Measurements from ENCODE around the gene ANO2.

ANO2 gene

GRCh38 chr12:5864301-5864700 lies 80.8 kb downstream of the ANO2 start:
- Histone ChIP-seq H3K4me2 (ENCODE audit: low read length) (no peak overlapping the region), H4K20me1 (ENCODE audit: control insufficient read depth, insufficient read depth, low read depth, low read length) (no peaks in the 10 kb centered on the region), H3K9me3 (ENCODE audit: control insufficient read depth, insufficient read depth, low read length) (no peaks in the 10 kb centered on the region), H3K79me2 (ENCODE audit: control insufficient read depth, low read length) (no peaks in the 10 kb centered on the region), H3K9me2 (replicated peaks; ENCODE audit: control insufficient read depth, low read length) (no peaks in the 10 kb centered on the region), H3K4me1 (ENCODE audit: control insufficient read depth, low read length) (no peaks in the 10 kb centered on the region), H3K4me3 (ENCODE audit: low read length) (no peak overlapping the region), H3K27ac (ENCODE audit: low read depth, low read length) (no peak overlapping the region), H3K27me3 (ENCODE audit: control insufficient read depth, low read length) (no peaks in the 10 kb centered on the region), H3F3A (ENCODE audit: control insufficient read depth, insufficient read depth) (no peaks in the 10 kb centered on the region), H3K36me3 (ENCODE audit: control insufficient read depth, low read length) (no peaks in the 10 kb centered on the region)
- no peak for TF ChIP-seq CTCF (IDR thresholded peaks at IDR 0.05; ENCODE audit: low read depth, low read length, poor library complexity, severe bottlenecking)

- no peaks in the 10 kb centered on the region for H3F3A ChIP-seq (ENCODE audit: control insufficient read depth, insufficient read depth)
Observed at GRCh38 chr12:5861416-5861815, 83.6 kb downstream of the ANO2 start.

DNA sequence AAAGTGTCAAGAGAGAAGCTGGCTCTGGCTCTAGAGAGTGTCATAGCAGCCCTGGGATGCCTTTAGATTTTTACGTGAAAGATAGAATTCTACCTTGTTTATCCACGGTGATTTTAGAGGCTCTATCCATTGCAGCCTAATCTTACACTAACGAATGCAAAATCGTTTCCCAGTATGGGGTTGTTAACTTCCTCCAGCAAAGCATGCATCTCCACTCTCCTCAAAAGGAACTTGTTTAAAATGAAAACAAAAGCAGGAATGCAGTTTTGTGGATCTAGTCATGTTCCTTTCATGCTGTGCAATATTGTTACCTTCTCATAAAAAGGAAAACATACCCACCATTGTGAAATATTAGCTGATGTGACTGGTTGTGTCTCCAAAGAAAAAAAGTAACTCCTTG lies 88.4 kb downstream of the ANO2 start:
- Histone ChIP-seq H3K27ac (ENCODE audit: low read depth, low read length) (no peak overlapping the region), H3K4me1 (ENCODE audit: control insufficient read depth, low read length) (no peaks in the 10 kb centered on the region), H3K4me3 (ENCODE audit: low read length) (no peak overlapping the region), H3K79me2 (ENCODE audit: control insufficient read depth, low read length) (no peaks in the 10 kb centered on the region), H4K20me1 (ENCODE audit: control insufficient read depth, insufficient read depth, low read depth, low read length) (no peaks in the 10 kb centered on the region), H3K27me3 (ENCODE audit: control insufficient read depth, low read length) (0 out of 2 replicates have a peak, but pooled peaks cover 5% of the 10 kb centered on the region), H3K4me2 (ENCODE audit: low read length) (no peak overlapping the region), H3K9me2 (replicated peaks; ENCODE audit: control insufficient read depth, low read length) (no peaks in the 10 kb centered on the region), H3K36me3 (ENCODE audit: control insufficient read depth, low read length) (no peaks in the 10 kb centered on the region), H3K9me3 (ENCODE audit: control insufficient read depth, insufficient read depth, low read length) (no peaks in the 10 kb centered on the region), H3F3A (ENCODE audit: control insufficient read depth, insufficient read depth) (no peaks in the 10 kb centered on the region)
- TF ChIP-seq CTCF (IDR thresholded peaks at IDR 0.05; ENCODE audit: low read depth, low read length, poor library complexity, severe bottlenecking) (no peak), EZH2phosphoT487 (IDR thresholded peaks at IDR 0.05; ENCODE audit: borderline replicate concordance, low read length) (no peak)

More at GRCh38 chr12:5861416-5861815, 83.6 kb downstream of the ANO2 start:
- TF ChIP-seq CTCF (IDR thresholded peaks at IDR 0.05; ENCODE audit: low read depth, low read length, poor library complexity, severe bottlenecking) (no peak), EZH2phosphoT487 (IDR thresholded peaks at IDR 0.05; ENCODE audit: borderline replicate concordance, low read length) (no peak)
- H3K79me2 ChIP-seq (ENCODE audit: control insufficient read depth, low read length) = no peaks in the 10 kb centered on the region
- no peaks in the 10 kb centered on the region for H3K9me2 ChIP-seq (replicated peaks; ENCODE audit: control insufficient read depth, low read length)
- no peaks in the 10 kb centered on the region for H3K9me3 ChIP-seq (ENCODE audit: control insufficient read depth, insufficient read depth, low read length)
- H3K36me3 ChIP-seq (ENCODE audit: control insufficient read depth, low read length) = no peaks in the 10 kb centered on the region
- no peak overlapping the region for H3K4me3 ChIP-seq (ENCODE audit: low read length)
- no peaks in the 10 kb centered on the region for H3K27me3 ChIP-seq (ENCODE audit: control insufficient read depth, low read length)
- H3K27ac ChIP-seq (ENCODE audit: low read depth, low read length) = no peak overlapping the region
- H3K4me2 ChIP-seq (ENCODE audit: low read length) = no peak overlapping the region
- H3K4me1 ChIP-seq (ENCODE audit: control insufficient read depth, low read length) = no peaks in the 10 kb centered on the region
- H4K20me1 ChIP-seq (ENCODE audit: control insufficient read depth, insufficient read depth, low read depth, low read length) = no peaks in the 10 kb centered on the region

DNA sequence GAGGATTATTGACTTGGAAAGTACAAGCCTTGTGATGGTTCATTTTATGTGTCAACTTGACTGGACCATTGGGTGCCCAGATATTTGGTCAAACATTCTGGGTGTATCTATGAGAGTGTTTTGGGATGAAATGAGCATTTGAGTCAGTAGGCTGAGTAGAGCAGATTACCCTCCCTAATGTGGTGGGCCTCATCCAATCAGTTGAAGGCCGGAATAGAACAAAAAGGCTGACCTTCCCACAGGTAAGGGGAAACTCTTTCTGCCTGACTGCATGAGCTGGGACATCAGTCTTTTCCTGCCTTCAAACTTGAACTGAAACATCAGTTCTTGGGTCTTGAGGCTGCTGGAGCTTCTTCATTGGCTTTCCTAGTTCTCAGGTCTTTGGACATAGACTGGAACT lies 98.1 kb downstream of the ANO2 start:
- no peaks in the 10 kb centered on the region for H3K79me2 ChIP-seq (ENCODE audit: control insufficient read depth, low read length)
- H3K27me3 ChIP-seq (ENCODE audit: control insufficient read depth, low read length) = no peaks in the 10 kb centered on the region
- TF ChIP-seq EZH2phosphoT487 (IDR thresholded peaks at IDR 0.05; ENCODE audit: borderline replicate concordance, low read length) (no peak), CTCF (IDR thresholded peaks at IDR 0.05; ENCODE audit: low read depth, low read length, poor library complexity, severe bottlenecking) (no peak)
- no peaks in the 10 kb centered on the region for H3K4me1 ChIP-seq (ENCODE audit: control insufficient read depth, low read length)
- H4K20me1 ChIP-seq (ENCODE audit: control insufficient read depth, insufficient read depth, low read depth, low read length) = no peaks in the 10 kb centered on the region
- H3K9me3 ChIP-seq (ENCODE audit: control insufficient read depth, insufficient read depth, low read length) = no peaks in the 10 kb centered on the region
- H3K4me2 ChIP-seq (ENCODE audit: low read length) = no peak overlapping the region
- H3K36me3 ChIP-seq (ENCODE audit: control insufficient read depth, low read length) = no peaks in the 10 kb centered on the region
- H3K9me2 ChIP-seq (replicated peaks; ENCODE audit: control insufficient read depth, low read length) = no peaks in the 10 kb centered on the region
- H3K4me3 ChIP-seq (ENCODE audit: low read length) = no peak overlapping the region
- H3K27ac ChIP-seq (ENCODE audit: low read depth, low read length) = no peak overlapping the region
- H3F3A ChIP-seq (ENCODE audit: control insufficient read depth, insufficient read depth) = no peaks in the 10 kb centered on the region

Data from DOHH2 (cell line).